Left lung (tissue), 10 donors: ENCODE measurements around the gene PBX2. TPM values are rescaled to one million over a fixed set of nuclear protein-coding genes. Genes with fewer than 3 reads are reported as not detected.

ENCODE experiments used
- ATAC-seq: fragments of 200-7000 bp; cut with Tn5 transposase; one replicate; pipeline ENCODE4 v1.9.1; 2020; ENCODE audit warnings: moderate library complexity
- DNase-seq, 4 donors: peaks; one replicate each; pipeline ENCODE4 v3.0.0-alpha.2; 2013 to 2020
- H3K27ac ChIP-seq, 2 donors: fragments of 200-600 bp; sonication (generic) in 1 of 2; one replicate each; pipeline versions ENCODE4 v1.5.0 to v1.8.0; 2020 to 2021
- H3K27me3 ChIP-seq, 2 donors: fragments of 200-600 bp; sonication (generic) in 1 of 2; one replicate each; pipeline versions ENCODE4 v1.5.0 to v1.8.0; 2020 to 2021
- H3K36me3 ChIP-seq, 2 donors: fragments of 200-600 bp; sonication (generic) in 1 of 2; one replicate each; pipeline versions ENCODE4 v1.5.0 to v1.8.0; 2020 to 2021
- H3K4me1 ChIP-seq, 2 donors: fragments of 200-600 bp; one replicate each; pipeline ENCODE4 v1.8.0; 2021
- H3K4me3 ChIP-seq, 2 donors: fragments of 200-600 bp; sonication (generic) in 1 of 2; one replicate each; pipeline versions ENCODE4 v1.5.0 to v1.8.0; 2020 to 2021; ENCODE audit warnings: mild to moderate bottlenecking in 1 of 2
- H3K9me3 ChIP-seq, 2 donors: fragments of 200-600 bp; sonication (generic) in 1 of 2; one replicate each; pipeline versions ENCODE4 v1.5.0 to v1.8.0; 2020 to 2021
- intact Hi-C, 2 donors: fragments of 100-400 bp; cut with DNase I; formaldehyde crosslinking; loops; one replicate each; pipeline versions ENCODE4 v1.11.2 to v1.14.2; 2022
- polyA plus RNA-seq, 6 donors: library from polyadenylated mRNA; unstranded; fragments of 120-200 nt; gene quantifications; one replicate each; pipeline ENCODE4 v1.2.1, GENCODE V29; 2013; ENCODE audit not compliant: insufficient read length in 6 of 6
- total RNA-seq, 2 donors: library from RNA; stranded (reverse); fragmentation: NEBNext Ultra II Directional; extraction: Animal tissue kit (Norgen Biotek cat#: 25700); gene quantifications; one replicate each; pipeline ENCODE4 v1.2.1, GENCODE V29; 2021
- TF ChIP-seq, protein P1 (sequence below), 2 donors: fragments of 200-600 bp; sonication (generic) in 1 of 2; IDR thresholded peaks; one replicate each; pipeline versions ENCODE4 v1.5.0 to v1.8.0; 2021; ENCODE audit warnings: antibody characterized with exemption in 2 of 2
- donor health status: DM: no; HTN: yes; CAD: no.
- donor health status: DM: no; HTN: no; CAD: no.

The PBX2 gene
- total and polyA plus RNA-seq, 8 donors = 91.0 to 174 (median 163) TPM

GRCh38 chr6:32153564-32154513 lies 36.2 kb downstream of the PBX2 start, which contains the start of gene PPT2:
PPT2 (plus strand) TSS chr6:32154141; CDS start chr6:32154595, 454 bp downstream.
- H3K27ac ChIP-seq = peak within 1 kb of the TSS; percentile 80 to 84
- peaks cover 31 to 85% of the 10 kb centered on the region in 2 donors for H3K27me3 ChIP-seq
- H3K36me3 ChIP-seq = peaks cover 0 to 14% of the 10 kb centered on the region in 2 donors
- H3K9me3 ChIP-seq = no peaks in the 10 kb centered on the region
- ATAC-seq (peak; percentile 71), DNase-seq (peak in 3 of 4 donors; percentile 81 to 97 (median 94))
- H3K4me3 ChIP-seq = peak within 1 kb of the TSS; percentile 47 to 62
- TF ChIP-seq, protein P1, sequence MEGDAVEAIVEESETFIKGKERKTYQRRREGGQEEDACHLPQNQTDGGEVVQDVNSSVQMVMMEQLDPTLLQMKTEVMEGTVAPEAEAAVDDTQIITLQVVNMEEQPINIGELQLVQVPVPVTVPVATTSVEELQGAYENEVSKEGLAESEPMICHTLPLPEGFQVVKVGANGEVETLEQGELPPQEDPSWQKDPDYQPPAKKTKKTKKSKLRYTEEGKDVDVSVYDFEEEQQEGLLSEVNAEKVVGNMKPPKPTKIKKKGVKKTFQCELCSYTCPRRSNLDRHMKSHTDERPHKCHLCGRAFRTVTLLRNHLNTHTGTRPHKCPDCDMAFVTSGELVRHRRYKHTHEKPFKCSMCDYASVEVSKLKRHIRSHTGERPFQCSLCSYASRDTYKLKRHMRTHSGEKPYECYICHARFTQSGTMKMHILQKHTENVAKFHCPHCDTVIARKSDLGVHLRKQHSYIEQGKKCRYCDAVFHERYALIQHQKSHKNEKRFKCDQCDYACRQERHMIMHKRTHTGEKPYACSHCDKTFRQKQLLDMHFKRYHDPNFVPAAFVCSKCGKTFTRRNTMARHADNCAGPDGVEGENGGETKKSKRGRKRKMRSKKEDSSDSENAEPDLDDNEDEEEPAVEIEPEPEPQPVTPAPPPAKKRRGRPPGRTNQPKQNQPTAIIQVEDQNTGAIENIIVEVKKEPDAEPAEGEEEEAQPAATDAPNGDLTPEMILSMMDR (IDR thresholded peaks at IDR 0.05) = no peak
- intact Hi-C loops = loop anchor here in 1 of 2 donors (5.0 kb wide), 1 partner anchor 37 kb away; no protein-coding TSS in a partner anchor
- H3K4me1 ChIP-seq = peaks cover 15 to 45% of the 10 kb centered on the region in 2 donors

- TF ChIP-seq, protein P1 (IDR thresholded peaks at IDR 0.05) = no peak
- ATAC-seq (peak; percentile 70), DNase-seq (peak in 1 of 4 donors; percentile 32)
- H3K27me3 ChIP-seq = peaks cover 31 to 94% of the 10 kb centered on the region in 2 donors
- intact Hi-C loops = loop anchor here in 1 of 2 donors (5.0 kb wide), 1 partner anchor 36 kb away; no protein-coding TSS in a partner anchor
- peak overlapping the region; percentile 80 to 84 for H3K27ac ChIP-seq
- peak overlapping the region; percentile 47 to 62 for H3K4me3 ChIP-seq
- no peaks in the 10 kb centered on the region for H3K9me3 ChIP-seq
- H3K4me1 ChIP-seq = peaks cover 15 to 45% of the 10 kb centered on the region in 2 donors
- H3K36me3 ChIP-seq = peaks cover 0 to 12% of the 10 kb centered on the region in 2 donors
These were observed 37.0 kb downstream of the PBX2 start for GRCh38 chr6:32152769-32153563.

DNA sequence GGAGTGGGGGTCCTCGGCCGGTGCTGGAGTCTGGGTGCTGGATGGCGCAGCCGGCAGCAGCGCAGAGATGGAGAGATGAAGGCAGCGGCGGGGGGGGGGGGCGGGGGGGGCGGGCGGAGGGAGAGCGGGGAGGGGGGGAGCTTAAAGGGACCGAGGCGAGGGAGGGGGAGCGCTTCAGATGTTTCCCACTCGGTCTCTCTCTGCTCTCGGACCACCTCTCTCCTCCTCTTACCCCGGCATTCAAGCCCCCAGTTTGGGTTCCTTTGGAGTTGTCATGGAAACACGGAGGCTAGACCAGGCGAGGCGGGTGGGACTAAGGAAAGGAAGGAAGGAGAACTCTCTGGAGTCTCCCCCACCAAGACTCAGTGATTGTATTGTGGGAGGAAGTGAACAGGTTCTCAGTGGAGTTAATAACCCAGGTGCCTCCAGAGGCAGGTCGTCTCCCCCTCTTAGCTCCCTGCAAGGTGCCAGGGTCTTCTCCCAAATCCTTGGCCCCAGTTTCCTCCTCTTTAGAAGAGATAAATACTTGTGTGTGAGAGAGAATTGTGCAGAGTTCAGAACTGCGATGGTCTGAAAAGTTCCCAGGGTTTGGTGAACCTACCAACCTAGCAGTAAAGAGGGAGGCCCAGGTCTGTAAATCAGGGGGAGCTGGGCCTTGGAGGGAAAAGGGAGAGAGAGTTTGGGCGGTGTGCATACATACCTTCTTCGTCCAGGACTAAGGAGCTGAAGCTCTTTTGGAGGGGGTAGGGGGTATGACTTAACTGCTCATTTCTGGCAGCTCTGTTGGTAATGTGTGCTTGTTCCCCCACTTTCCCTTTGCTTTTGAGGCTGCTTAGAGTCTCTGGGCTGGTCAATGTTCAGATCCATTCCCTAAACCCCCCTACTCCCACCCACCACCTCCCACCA lies 37.9 kb downstream of the PBX2 start, which contains the start of gene PRRT1:
PRRT1 (minus strand) TSS at position 77 of the 906 bp plus-strand sequence. CDS start 112 bp downstream, outside the sequence.
- DNase-seq = no peak
- Histone ChIP-seq H3K4me1 (peaks cover 15 to 45% of the 10 kb centered on the region in 2 donors), H3K27me3 (peaks cover 33 to 95% of the 10 kb centered on the region in 2 donors)

More for the DNA sequence above, 37.9 kb downstream of the PBX2 start, which contains the start of gene PRRT1:
- intact Hi-C loops = loop anchor here in 1 of 2 donors (5.0 kb wide), 1 partner anchor 35 kb away; no protein-coding TSS in a partner anchor
- H3K4me3 ChIP-seq = peak within 1 kb of the TSS; percentile 47 to 62
- no peak for ATAC-seq
- H3K36me3 ChIP-seq = peaks cover 0 to 6% of the 10 kb centered on the region in 2 donors
- TF ChIP-seq, protein P1 (IDR thresholded peaks at IDR 0.05) = no peak
- H3K9me3 ChIP-seq = no peaks in the 10 kb centered on the region
- H3K27ac ChIP-seq = peak within 1 kb of the TSS; percentile 19 to 80
